COR-L47 (cell line): ENCODE measurements around the gene FGFR4.
A peak's percentile ranks its signal among the peaks of the same experiment; 100 is the strongest.

Experiments
- DNase-seq: peaks from one replicate; lab custom pipeline; 2025; lab: John Stamatoyannopoulos, UW

FGFR4 gene

DNA sequence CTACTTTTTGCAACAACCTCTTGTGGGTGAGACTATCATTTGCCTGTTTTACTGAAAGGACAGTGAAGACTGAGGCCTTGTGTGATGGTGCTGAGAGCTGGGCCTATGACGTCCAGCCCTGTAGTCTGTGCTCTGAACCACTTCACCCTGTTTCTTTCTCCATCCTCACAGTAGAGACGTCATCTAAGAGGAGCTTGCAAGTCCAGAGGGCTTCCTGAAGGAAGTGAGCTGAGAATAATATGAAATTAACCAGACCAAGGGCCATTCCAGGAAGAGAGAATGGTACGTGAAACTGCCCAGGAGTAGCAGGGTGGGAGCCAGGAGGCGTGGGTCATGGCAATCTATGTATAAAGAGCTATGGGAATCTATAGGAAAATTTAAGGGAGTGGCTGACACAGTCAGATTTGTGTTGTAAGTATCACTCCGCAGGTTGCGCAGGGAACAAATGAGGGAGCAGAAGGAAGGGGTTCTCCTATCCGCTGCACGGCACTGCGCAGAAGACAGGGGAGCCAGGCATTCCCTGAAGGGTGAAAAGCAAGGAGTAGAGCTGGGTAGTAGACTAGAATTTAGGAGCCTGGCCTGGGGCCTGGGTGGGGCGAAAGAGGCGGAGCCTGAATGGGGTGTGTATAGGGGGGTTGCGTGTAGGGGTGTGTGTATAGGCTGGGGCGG is 596 bp upstream of the FGFR4 start:
- DNase-seq = no peak

DNA sequence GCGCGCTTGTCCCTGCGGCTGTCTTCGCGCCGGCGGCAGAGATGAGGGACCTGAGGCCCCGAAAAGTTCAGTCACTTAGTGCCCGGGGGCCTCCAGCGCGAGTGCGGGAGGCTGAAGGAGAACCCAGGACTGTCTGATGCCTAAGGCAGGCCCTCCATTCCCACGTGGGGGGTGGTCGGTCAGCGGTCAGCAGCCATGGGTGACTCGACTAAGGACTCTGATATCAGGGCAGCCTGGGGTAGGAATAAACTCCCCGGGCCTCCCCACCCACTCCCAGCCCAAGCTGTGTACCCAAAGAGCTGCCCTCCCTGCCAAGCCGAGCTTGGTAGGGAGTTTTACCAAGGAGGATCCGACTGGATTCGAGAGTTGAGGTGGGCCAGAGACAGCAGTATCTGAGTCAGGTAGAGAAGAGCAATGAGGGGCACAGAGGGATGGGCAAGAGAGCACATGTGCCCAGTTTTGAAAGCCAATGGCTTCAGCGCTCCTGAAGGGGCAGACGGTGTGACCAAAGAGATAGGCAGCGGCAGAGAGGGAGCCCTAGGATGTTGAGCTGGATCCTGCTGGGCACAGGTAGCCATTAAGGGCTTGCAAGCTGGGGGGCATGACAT is 787 bp downstream of the FGFR4 start:
- DNase-seq = no peak

DNA sequence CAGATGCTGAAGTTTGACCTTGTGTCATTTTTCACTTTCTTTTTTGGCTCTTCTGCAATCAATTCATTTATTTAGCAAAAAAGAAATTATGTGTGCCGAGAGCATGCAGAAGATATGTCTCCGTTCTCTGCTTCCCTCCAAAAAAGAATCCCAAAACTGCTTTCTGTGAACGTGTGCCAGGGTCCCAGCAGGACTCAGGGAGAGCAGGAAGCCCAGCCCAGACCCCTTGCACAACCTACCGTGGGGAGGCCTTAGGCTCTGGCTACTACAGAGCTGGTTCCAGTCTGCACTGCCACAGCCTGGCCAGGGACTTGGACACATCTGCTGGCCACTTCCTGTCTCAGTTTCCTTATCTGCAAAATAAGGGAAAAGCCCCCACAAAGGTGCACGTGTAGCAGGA is 2.4 kb downstream of the FGFR4 start:
- no peak for DNase-seq

DNA sequence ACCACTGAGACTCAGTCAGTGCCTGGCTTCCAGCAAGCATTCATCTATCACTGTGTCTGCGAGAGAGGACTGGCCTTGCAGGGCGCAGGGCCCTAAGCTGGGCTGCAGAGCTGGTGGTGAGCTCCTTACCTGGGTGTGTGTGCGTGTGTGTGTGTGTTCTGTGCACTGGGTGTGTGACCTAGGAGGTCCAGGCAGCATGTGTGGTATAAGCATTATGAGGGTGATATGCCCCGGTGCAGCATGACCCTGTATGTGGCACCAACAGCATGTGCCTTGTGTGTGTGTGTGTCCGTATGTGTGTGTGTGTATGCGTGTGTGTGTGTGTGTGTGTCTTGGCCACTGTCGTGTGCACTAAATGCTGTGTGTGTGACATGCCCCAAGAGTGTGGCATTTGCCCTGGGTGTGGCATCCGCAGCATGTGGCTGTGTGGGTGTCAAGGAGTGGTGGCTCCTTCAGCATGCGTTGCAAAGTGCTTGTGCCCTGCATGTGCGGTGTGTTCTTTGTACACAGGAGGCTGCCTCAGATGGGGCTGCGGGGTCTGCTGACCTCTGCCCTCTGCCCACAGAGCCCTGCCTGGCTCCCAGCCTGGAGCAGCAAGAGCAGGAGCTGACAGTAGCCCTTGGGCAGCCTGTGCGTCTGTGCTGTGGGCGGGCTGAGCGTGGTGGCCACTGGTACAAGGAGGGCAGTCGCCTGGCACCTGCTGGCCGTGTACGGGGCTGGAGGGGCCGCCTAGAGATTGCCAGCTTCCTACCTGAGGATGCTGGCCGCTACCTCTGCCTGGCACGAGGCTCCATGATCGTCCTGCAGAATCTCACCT is 3.3 kb downstream of the FGFR4 start:
- DNase-seq = no peak

DNA sequence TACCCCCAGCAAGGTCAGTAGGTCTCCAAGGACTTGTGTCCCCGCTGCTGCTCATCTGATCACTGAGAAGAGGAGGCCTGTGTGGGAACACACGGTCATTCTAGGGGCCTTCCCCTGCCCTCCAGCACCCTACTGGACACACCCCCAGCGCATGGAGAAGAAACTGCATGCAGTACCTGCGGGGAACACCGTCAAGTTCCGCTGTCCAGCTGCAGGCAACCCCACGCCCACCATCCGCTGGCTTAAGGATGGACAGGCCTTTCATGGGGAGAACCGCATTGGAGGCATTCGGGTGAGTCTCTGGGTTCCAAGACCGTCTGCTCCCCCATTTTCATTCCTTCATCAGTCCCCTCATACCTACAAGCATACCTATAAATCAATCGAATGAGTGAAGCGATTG is 4.1 kb downstream of the FGFR4 start:
- DNase-seq = no peak

DNA sequence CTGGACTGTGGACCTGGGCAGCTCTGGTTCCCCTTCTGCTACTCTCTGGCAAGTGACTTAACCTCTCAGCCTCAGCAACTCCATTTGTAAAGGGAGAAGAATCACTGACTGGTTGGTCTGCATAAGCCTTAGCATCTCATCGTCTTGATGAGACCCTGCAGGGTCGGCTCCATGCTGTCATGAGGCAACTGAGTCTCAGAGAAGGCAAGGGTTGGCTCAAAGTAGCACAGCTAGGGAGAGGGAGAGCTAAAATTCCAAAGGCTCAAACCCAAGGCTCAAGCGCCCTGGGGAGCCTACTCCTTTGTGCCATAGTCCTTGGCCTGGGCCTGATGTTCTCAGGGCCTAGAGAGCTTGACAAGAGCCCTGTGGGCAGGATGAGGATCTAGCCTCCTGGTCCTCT is 4.5 kb downstream of the FGFR4 start:
- no peak for DNase-seq

DNA sequence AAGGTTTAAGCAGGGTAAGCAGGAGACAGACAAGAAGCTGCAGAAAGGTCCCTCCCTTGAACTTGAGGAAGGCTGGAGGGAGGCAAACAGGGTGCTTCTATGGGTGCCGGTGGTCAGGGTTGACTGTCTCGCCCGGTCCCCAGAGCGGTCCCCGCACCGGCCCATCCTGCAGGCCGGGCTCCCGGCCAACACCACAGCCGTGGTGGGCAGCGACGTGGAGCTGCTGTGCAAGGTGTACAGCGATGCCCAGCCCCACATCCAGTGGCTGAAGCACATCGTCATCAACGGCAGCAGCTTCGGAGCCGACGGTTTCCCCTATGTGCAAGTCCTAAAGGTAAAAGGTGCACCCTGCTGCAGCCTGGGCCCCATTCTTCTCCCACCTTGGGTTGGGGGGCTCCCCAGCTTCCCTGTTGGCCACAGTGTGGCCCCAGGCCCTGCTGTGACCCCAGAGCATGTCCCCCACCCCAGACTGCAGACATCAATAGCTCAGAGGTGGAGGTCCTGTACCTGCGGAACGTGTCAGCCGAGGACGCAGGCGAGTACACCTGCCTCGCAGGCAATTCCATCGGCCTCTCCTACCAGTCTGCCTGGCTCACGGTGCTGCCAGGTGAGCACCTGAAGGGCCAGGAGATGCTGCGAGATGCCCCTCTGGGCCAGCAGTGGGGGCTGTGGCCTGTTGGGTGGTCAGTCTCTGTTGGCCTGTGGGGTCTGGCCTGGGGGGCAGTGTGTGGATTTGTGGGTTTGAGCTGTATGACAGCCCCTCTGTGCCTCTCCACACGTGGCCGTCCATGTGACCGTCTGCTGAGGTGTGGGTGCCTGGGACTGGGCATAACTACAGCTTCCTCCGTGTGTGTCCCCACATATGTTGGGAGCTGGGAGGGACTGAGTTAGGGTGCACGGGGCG is 5.7 kb downstream of the FGFR4 start:
- DNase-seq = no peak

DNA sequence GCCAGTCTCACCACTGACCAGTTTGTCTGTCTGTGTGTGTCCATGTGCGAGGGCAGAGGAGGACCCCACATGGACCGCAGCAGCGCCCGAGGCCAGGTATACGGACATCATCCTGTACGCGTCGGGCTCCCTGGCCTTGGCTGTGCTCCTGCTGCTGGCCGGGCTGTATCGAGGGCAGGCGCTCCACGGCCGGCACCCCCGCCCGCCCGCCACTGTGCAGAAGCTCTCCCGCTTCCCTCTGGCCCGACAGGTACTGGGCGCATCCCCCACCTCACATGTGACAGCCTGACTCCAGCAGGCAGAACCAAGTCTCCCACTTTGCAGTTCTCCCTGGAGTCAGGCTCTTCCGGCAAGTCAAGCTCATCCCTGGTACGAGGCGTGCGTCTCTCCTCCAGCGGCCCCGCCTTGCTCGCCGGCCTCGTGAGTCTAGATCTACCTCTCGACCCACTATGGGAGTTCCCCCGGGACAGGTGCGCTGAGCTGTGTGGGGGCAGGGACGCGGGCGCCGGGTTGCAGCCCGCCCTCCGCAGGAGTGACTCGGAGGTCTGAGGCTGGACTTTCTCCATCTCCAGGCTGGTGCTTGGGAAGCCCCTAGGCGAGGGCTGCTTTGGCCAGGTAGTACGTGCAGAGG is 6.5 kb downstream of the FGFR4 start:
- DNase-seq = no peak

DNA sequence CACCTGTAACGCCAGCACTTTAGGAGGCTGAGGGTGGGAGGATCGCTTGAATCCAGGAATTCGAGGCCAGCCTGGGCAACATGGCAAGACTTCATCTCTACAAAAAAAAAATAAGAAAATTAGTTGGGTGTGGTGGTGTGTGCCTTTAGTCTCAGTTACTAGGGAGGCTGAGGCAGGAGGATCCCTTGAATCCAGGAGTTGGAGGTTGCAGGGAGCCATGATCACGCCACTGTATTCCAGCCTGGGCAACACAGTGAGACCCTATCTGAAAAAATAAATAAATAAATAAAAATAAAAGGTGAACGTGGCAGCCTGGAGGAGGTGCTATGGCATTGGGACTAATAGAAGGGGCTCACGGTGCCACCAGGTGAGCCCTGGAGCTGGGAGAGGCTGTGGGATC is 7.1 kb downstream of the FGFR4 start:
- no peak for DNase-seq

DNA sequence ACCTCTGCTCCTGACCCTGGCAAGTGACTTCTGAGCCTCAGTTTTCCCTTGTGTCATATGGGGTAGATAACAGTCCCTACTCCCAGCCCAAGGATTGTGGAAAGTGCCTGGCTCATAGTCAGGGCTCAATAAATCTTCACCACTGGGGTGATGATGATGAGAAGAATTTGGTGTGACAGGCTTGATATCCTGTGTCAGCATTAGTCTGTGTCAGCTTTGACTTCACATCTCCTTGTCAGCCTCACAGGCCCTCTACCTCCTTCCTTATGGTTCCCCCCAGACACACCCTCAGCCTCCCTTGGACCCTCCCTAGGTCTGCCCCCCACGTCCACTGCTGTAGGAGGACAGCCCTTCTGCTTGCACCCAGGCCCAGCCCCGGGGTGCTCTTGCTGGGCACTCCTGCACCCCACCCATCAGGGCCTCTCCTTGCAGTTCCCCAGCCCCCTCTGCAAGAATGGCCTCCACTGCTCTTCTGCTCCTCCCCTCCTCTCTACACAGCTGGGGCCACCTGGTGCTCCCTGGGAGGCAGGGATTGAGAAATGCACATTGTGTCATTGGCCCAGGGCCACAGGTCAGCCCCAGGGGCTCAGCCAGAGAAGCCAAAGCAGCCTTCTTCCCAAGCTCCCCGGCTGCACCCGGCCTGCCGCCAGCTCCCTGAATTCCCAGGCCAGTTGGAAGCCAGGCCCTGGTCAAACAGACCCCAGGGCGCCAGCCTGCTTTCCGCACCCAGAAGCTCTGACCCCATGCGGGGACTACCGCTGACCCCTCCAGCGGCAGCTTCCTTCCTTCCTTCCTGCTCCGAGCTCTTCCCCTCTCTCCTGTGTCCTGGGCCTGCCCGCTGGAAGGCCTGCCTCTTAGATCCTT is 7.7 kb downstream of the FGFR4 start:
- DNase-seq = no peak

DNA sequence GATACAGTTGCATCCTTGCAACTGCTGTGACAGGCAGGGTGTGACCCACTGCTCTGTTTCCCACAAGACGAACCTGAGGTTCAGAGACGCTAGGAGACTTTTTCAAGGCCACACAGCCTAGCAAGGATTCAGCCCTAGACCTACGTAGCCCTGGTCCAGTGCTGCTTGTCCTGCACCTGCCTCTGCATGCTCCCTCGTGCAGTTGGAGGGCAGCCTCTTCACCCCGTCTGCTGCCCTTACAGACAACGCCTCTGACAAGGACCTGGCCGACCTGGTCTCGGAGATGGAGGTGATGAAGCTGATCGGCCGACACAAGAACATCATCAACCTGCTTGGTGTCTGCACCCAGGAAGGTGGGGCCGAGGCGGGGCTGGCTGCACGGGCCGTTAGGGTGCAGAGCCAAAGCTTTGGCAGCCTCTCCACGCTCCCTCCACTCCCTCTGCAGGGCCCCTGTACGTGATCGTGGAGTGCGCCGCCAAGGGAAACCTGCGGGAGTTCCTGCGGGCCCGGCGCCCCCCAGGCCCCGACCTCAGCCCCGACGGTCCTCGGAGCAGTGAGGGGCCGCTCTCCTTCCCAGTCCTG is 8.5 kb downstream of the FGFR4 start:
- DNase-seq = no peak

DNA sequence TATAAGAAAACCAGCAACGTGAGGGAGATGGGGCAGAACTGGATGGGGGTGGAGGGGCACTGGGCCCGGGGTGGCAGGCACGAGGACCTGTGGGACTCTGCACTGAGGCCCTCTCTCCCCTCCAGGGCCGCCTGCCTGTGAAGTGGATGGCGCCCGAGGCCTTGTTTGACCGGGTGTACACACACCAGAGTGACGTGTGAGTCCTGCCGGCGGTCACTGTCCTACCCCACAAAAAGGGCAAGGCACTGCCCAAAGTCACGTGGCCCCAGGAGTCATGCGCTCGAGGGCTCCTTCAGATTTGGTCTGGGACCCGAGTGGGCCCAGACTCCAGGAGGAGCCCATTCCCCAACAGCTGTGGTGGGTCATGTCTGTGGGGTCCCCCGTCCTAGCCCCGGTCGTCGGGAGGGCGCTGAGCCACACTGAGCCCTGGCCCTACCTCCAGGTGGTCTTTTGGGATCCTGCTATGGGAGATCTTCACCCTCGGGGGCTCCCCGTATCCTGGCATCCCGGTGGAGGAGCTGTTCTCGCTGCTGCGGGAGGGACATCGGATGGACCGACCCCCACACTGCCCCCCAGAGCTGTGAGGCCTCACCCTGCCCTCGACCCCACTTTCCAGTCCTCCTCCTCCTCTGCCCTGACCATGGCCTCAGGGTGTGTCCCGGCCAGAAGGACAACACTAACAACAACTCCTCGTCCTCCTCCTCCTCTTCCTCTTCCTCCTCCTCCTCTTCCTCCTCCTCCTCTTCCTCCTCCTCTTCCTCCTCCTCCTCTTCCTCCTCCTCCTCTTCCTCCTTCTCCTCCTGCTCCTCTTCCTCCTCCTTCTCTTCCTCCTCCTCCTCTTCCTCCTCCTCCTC is 9.7 kb downstream of the FGFR4 start:
- no peak for DNase-seq

DNA sequence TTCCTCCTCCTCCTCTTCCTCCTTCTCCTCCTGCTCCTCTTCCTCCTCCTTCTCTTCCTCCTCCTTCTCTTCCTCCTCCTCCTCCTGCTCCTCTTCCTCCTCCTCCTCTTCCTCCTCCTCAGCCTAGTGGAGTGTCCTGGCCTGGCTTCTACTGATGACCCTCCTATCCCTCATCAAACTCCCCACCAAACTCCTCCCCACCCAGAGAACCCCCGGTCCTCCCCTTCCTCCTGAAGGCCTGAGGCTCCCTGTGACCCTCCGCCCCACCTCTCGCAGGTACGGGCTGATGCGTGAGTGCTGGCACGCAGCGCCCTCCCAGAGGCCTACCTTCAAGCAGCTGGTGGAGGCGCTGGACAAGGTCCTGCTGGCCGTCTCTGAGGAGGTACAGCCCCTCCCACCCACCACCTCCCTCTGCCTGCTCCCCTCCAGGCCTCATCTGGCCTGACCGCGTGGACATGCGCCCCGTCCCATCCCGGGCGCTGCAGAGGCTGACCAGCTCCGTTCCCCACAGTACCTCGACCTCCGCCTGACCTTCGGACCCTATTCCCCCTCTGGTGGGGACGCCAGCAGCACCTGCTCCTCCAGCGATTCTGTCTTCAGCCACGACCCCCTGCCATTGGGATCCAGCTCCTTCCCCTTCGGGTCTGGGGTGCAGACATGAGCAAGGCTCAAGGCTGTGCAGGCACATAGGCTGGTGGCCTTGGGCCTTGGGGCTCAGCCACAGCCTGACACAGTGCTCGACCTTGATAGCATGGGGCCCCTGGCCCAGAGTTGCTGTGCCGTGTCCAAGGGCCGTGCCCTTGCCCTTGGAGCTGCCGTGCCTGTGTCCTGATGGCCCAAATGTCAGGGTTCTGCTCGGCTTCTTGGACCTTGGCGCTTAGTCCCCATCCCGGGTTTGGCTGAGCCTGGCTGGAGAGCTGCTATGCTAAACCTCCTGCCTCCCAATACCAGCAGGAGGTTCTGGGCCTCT is 10.6 kb downstream of the FGFR4 start:
- DNase-seq = no peak

DNA sequence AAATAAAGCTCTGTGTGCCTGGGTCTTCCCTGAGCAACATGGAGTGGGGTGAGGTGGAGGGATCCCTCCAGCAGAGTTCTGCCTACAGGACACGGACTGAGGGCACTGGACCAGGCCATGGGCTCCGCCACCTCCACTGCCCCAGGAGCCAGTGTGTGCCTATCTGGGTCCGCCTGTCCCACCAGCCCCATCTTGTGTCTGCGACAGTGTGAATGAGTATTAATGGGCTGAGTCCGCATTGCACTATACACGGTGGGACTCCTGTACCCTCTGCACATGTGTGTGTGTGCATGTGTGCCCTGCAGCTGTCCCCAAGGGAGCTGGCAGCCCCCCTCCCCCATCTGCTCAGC is 11.4 kb downstream of the FGFR4 start:
- no peak for DNase-seq

DNA sequence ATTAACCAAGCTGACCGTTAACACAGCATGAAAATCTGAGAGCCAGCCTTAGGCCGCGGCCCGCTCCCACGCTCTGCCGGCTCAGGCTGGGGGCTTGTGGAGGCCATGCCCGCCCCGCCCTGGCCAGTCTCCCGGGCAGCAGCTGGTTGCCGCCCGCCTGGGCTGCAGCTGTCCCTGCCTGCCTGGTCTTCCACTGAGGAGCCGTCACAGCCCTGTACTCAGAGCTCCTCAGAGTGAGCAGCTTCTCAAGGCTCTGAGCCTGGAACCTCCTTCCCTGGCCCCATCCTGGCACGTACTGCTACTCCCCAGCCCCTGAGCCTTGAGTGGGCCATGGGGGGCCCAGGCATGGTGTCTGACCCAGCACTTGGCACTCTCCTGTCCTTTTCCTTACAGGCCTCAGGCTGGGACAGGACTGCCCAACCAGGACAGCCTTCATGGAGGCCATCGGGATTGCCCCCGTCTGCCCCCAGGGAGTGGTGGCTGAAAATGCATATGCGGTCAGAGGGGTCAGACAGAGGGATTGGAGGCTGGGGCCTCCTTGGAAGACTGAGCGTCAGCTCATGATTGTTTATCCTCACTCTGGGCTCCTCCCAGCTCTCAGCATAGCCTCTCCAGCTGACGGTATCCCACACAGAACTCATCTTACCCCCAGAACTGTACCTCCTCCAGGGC is 11.9 kb downstream of the FGFR4 start:
- peak; percentile 20 for DNase-seq

DNA sequence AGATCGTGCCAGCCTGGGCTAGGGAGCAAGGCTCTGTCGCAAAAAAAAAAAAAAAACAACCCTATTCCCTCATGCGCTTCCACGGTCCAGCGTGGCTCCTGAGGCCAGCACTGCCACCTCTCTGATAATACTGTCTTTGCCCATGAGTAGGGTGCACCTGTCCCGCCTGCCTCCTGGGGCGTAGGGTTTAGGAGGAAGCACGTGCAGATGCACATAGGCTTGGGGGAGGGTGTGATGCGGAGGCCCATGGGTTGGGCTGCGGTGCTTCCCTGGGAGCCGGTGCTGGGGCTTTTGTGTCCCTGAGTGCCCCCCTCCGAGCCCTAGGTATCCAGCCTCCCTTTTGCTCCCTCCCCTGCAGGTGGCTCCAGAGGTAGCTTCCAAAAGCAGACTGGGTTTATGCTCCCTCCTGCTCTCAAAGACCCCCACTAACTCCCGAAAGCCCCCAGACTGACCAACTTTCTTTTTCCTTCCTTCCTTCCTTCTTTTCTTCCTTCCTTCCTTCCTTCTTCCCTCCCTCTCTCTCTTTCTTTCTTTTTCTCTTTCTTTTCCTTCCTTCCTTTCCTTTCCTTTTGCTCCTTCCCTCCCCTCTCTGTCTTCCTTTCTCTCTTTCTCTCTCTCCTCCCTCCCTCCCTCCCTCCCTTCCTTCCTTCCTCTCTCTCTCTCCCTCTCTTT is 12.8 kb downstream of the FGFR4 start:
- peak; percentile 66 for DNase-seq

DNA sequence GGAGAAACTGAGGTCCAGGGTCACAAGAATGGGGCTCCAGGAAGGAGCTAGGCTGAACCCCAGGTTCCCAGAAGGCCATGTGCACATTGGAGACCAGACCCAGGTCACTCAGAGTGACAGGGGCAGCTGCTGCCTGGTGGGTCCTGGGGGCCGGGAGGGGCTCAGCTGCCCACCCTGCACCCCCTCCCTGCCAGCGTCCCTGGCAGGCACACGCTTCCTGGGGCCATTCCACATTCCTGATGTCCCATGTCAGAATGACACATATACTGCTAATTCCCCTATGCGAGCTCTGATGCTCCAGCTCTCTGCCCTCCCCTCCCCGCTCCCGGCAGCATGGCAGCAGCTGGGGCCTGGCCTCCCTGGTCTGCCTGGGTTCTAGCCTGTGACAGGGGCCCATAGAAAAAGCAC is 14.0 kb downstream of the FGFR4 start:
- no peak for DNase-seq
